K562 (cell line): ENCODE results near the gene TBP. TPM values are rescaled to one million over a fixed set of nuclear protein-coding genes. Genes with fewer than 3 reads are reported as not detected.

Experiments used
- ATF6 ChIP-seq: sonication (generic); formaldehyde crosslinking; IDR thresholded peaks from 2 replicates; pipeline ENCODE4 v1.4.0; 2020; ENCODE audit warnings: mild to moderate bottlenecking, missing genetic modification reagents
- CGGBP1 ChIP-seq: fragments of 250-450 bp; sonication (Bioruptor Pico); IDR thresholded peaks from 2 replicates; pipeline ENCODE4 v1.9.0; 2021; ENCODE audit warnings: mild to moderate bottlenecking
- ELK3 ChIP-seq: fragments of 450-650 bp; formaldehyde crosslinking; IDR thresholded peaks from 2 replicates; pipeline ENCODE4 v1.4.0; 2020; ENCODE audit warnings: mild to moderate bottlenecking
- ETV1 ChIP-seq: fragments of 450-650 bp; conservative IDR thresholded peaks from 2 replicates; pipeline ENCODE4 v1.6.1; 2016; ENCODE audit warnings: missing genetic modification characterization, control low read depth, low read depth, missing compliant biosample characterization
- KLF13 ChIP-seq: fragments of 450-650 bp; IDR thresholded peaks from 2 replicates; pipeline ENCODE4 v1.6.1; 2016; ENCODE audit warnings: missing genetic modification characterization, low read depth, mild to moderate bottlenecking, missing compliant biosample characterization, moderate library complexity, borderline replicate concordance
- MCM5 ChIP-seq: fragments of 450-650 bp; IDR thresholded peaks from 2 replicates; pipeline ENCODE4 v1.6.1; 2016; ENCODE audit warnings: low read depth
- MIER1 ChIP-seq: fragments of 450-650 bp; IDR thresholded peaks from 2 replicates; pipeline ENCODE4 v1.6.1; 2016; ENCODE audit warnings: antibody characterized with exemption, mild to moderate bottlenecking, low read depth
- MLLT1 ChIP-seq, 2 experiments: fragments of 450-650 bp; IDR thresholded peaks; 2 replicates each; pipeline ENCODE4 v1.6.1; 2016
- POLR3G ChIP-seq: IDR thresholded peaks from 2 replicates; pipeline ENCODE4 v1.6.1; 2011; ENCODE audit not compliant: insufficient read length, insufficient replicate concordance; ENCODE audit errors: extremely low read depth
- PREB ChIP-seq: sonication (generic); formaldehyde crosslinking; IDR thresholded peaks from 2 replicates; pipeline ENCODE4 v1.8.1; 2023; ENCODE audit warnings: mild to moderate bottlenecking, missing genetic modification reagents
- RBM22 ChIP-seq: fragments of 200-400 bp; formaldehyde crosslinking; IDR thresholded peaks from 2 replicates; pipeline ENCODE4 v1.6.1; 2018; ENCODE audit warnings: low read length, low read depth; ENCODE audit not compliant: poor library complexity, severe bottlenecking
- SRF ChIP-seq, 2 experiments: fragments of 250-450, 450-650 bp in 1 of 2; sonication (Bioruptor Pico) in 1 of 2; sonication (generic) in 1 of 2; formaldehyde crosslinking; IDR thresholded peaks; 2 replicates each; pipeline versions ENCODE4 v1.5.0 to v1.5.1; 2020 to 2022; ENCODE audit warnings: mild to moderate bottlenecking in 1 of 2, missing genetic modification reagents in 1 of 2
- STAT5B ChIP-seq: fragments of 250-450 bp; sonication (Bioruptor Pico); IDR thresholded peaks from 2 replicates; pipeline ENCODE4 v1.8.0; 2021; ENCODE audit warnings: mild to moderate bottlenecking, inconsistent platforms
- SUPT5H ChIP-seq: fragments of 450-650 bp; IDR thresholded peaks from 2 replicates; pipeline ENCODE4 v1.6.1; 2016
- ZC3H11A ChIP-seq: IDR thresholded peaks from 2 replicates; pipeline ENCODE4 v1.6.1; 2012; ENCODE audit warnings: low read depth, low read length, improper control_type of control experiment
- ZKSCAN1 ChIP-seq: fragments of 150-350 bp; IDR thresholded peaks from 2 replicates; pipeline ENCODE4 v1.6.1; 2016; ENCODE audit warnings: low read depth, low read length
- ZNF785 ChIP-seq: fragments of 250-450 bp; sonication (Bioruptor Pico); IDR thresholded peaks from 2 replicates; pipeline ENCODE4 v1.4.0; 2020; ENCODE audit warnings: mild to moderate bottlenecking
- polyA plus RNA-seq, 8 experiments: library from polyadenylated mRNA; depleted of rRNA in 4 of 8; stranded (reverse) in 5 of 8; unstranded in 3 of 8; fragments of >200 nt; fragmentation: Nextera tagmentation in 2 of 8; fragmentation: Illumina TruSeq in 1 of 8; extraction: Ambion mirVana in 2 of 8; extraction: Trizol in 1 of 8; gene quantifications; 2 replicates each; pipeline versions ENCODE4 v1.2.1 to v1.2.3, GENCODE V29; 2011 to 2014; ENCODE audit warnings: inconsistent platforms in 1 of 8, missing spikeins in 1 of 8
- total RNA-seq, 7 experiments: library from RNA; depleted of rRNA in 6 of 7; stranded (reverse); fragments of >200 nt in 6 of 7; fragmentation: Illumina TruSeq in 2 of 7; extraction: Trizol in 2 of 7; gene quantifications; 2 replicates each; pipeline versions ENCODE4 v1.2.1 to v1.2.3, GENCODE V29; 2011 to 2021; ENCODE audit warnings: low replicate concordance in 1 of 7

Gene TBP
- total and polyA plus RNA-seq, 9 of the 15 experiments (the other 6 are each of a cell fraction or from before 2014, with no cell fraction given): 28.5 to 86.1 (median 39.5) TPM

- TF ChIP-seq MLLT1 (IDR thresholded peaks at IDR 0.05) (peak in 1 of 2 experiments; percentile 54; a peak in 1 of 4 replicates), KLF13 (tag) (no peak), ELK3 (CRISPR knock-in tag) (no peak), ZC3H11A (0 out of 2 replicates have a peak, but pooled peaks have one; percentile 31), ETV1 (tag) (peak; percentile 74), CGGBP1 (CRISPR knock-in tag) (no peak), SUPT5H (peak; percentile 85), ATF6 (CRISPR knock-in tag) (no peak; the same call in 1 of the 2 replicates), STAT5B (CRISPR knock-in tag) (no peak), SRF (CRISPR knock-in tag; IDR thresholded peaks at IDR 0.05) (peak in 1 of 2 experiments; percentile 51; a peak in 1 of 4 replicates), PREB (CRISPR knock-in tag) (no peak), POLR3G (no peak), RBM22 (no peak), ZNF785 (CRISPR knock-in tag) (no peak), ZKSCAN1 (0 out of 2 replicates have a peak, but pooled peaks have one; percentile 70), MIER1 (no peak), MCM5 (no peak)
Measured at GRCh38 chr6:170554013-170554795, at the start of gene TBP (continued).
